ENCODE measurements around the gene NOTCH2NLA.
"Not testable (repeated sequence)": the region's sequence is repeated elsewhere in the genome, so short reads cannot be mapped to it uniquely, and the experiment has no call there.

DNA sequence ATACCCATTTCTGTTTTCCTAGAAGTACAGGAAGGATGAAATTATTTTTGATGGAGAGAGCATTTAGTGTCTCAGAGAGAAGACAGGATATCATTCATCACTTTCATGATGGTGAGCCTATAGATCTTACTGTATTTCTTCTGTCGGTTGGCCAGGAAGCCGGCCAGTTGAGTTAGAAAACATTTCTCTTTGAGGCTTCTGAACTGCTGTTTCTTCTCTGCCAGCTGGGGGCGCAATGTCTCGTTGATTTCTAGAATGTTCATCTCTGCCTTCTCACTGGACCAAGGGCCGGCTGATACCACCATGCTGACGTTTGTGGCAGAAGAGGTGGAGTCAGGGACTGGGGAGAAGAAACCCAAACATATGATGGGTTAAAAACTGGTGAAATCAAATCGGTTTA is 84.4 kb downstream of the NOTCH2NLA start, which contains the start of gene NBPF10:
- not testable (repeated sequence) for TF ChIP-seq ZFP3 (CRISPR knock-in tag; IDR thresholded peaks at IDR 0.05)
- TF ChIP-seq, protein P1, sequence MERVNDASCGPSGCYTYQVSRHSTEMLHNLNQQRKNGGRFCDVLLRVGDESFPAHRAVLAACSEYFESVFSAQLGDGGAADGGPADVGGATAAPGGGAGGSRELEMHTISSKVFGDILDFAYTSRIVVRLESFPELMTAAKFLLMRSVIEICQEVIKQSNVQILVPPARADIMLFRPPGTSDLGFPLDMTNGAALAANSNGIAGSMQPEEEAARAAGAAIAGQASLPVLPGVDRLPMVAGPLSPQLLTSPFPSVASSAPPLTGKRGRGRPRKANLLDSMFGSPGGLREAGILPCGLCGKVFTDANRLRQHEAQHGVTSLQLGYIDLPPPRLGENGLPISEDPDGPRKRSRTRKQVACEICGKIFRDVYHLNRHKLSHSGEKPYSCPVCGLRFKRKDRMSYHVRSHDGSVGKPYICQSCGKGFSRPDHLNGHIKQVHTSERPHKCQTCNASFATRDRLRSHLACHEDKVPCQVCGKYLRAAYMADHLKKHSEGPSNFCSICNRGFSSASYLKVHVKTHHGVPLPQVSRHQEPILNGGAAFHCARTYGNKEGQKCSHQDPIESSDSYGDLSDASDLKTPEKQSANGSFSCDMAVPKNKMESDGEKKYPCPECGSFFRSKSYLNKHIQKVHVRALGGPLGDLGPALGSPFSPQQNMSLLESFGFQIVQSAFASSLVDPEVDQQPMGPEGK (CRISPR knock-in tag; IDR thresholded peaks at IDR 0.05; ENCODE audit: borderline replicate concordance) = not testable (repeated sequence)
